ENCODE measurements around the gene SLC28A2.

- TF ChIP-seq, protein P1, sequence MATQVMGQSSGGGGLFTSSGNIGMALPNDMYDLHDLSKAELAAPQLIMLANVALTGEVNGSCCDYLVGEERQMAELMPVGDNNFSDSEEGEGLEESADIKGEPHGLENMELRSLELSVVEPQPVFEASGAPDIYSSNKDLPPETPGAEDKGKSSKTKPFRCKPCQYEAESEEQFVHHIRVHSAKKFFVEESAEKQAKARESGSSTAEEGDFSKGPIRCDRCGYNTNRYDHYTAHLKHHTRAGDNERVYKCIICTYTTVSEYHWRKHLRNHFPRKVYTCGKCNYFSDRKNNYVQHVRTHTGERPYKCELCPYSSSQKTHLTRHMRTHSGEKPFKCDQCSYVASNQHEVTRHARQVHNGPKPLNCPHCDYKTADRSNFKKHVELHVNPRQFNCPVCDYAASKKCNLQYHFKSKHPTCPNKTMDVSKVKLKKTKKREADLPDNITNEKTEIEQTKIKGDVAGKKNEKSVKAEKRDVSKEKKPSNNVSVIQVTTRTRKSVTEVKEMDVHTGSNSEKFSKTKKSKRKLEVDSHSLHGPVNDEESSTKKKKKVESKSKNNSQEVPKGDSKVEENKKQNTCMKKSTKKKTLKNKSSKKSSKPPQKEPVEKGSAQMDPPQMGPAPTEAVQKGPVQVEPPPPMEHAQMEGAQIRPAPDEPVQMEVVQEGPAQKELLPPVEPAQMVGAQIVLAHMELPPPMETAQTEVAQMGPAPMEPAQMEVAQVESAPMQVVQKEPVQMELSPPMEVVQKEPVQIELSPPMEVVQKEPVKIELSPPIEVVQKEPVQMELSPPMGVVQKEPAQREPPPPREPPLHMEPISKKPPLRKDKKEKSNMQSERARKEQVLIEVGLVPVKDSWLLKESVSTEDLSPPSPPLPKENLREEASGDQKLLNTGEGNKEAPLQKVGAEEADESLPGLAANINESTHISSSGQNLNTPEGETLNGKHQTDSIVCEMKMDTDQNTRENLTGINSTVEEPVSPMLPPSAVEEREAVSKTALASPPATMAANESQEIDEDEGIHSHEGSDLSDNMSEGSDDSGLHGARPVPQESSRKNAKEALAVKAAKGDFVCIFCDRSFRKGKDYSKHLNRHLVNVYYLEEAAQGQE (IDR thresholded peaks at IDR 0.05; ENCODE audit: insufficient read depth in 1 of 2, low read depth in 2 of 2, low read length in 2 of 2) = no peak
- no peak for TF ChIP-seq POLR2AphosphoS5 (IDR thresholded peaks at IDR 0.05; ENCODE audit: low read depth, low read length)
- TF ChIP-seq TAF1 (IDR thresholded peaks at IDR 0.05; ENCODE audit: borderline replicate concordance, insufficient read depth, low read length) = no peak
Observed at GRCh38 chr15:45288947-45289346, 36.9 kb downstream of the SLC28A2 start.

Data from PFSK-1 (cell line).